HT1080 (cell line): ENCODE measurements around the gene COL26A1. TPM values are rescaled to one million over a fixed set of nuclear protein-coding genes. Genes with fewer than 3 reads are reported as not detected.
"Not testable (repeated sequence)": the region's sequence is repeated elsewhere in the genome, so short reads cannot be mapped to it uniquely, and the experiment has no call there.

Source experiments
- DNase-seq: peaks from one replicate; pipeline ENCODE4 v3.0.0-alpha.2; 2015; ENCODE audit warnings: low read depth
- small RNA-seq: library from RNA; depleted of rRNA; stranded (forward); fragments of <200 nt; gene quantifications from one replicate; pipeline ENCODE3, GENCODE V24; 2014
- total RNA-seq: library from RNA; depleted of rRNA; stranded (reverse); fragments of >200 nt; shearing (Covaris generic); gene quantifications from 2 replicates; pipeline ENCODE4 v1.2.3, GENCODE V29; 2014; rRNA removed

COL26A1 gene
- total RNA-seq, 1 experiment from 2014 or later = 0.02 TPM

DNA sequence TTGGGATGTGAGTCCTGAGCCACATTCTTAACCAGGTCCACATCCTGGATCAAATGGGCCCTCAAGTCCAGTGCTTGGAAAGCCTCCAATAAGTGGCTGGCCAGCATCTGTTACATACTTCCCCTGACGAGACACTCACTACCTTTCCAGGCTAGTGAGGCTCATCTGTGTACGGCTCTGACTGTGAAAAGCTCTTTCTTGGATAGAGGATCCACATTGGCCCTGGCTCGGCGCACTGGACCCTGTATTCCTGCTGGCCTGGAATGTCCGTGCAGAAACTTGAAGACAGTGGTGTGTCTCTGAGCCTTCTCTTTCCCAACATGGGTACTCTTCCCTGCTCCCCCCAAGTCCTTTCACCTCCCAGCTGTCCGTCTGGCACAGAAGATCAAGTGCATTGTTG is 230.9 kb downstream of the COL26A1 start:
- DNase-seq = no peak

DNA sequence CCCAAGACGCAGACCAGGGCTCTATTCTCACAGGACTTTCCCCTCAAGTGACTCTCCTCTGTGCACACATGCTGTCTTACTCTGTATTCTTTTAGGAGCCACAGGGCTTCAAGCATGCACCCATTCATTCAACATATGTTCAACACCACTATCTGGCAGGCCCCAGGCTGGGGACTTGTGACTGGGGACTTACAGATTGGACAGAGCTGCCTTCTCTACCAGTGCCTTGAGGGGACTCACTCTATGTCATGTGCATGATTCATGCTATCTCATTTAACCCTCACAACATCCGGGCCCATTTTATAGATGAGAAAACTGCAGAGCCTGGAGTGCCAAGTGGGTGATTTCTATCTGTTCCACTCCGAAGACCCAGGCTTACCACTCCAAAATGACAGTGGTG is 232.1 kb downstream of the COL26A1 start:
- DNase-seq = no peak

DNA sequence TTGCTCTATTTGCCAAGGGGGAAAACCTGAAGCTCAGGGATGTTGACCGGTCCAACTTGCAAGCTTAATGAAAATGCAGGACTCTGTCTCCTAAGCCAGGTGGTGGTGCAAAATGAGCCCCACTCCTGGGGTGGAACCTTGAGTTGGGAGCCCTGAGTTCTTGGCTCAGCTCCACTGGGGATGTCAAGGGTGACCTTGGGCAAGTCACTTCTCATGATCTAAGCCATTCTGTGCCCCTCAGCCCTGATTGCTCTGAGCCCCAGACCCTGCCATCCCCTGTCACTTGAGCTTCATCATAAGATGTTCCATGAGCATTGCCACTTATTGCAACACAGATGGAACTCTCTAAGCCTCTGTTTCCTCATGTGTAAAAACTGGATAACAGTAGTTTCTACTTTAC is 232.6 kb downstream of the COL26A1 start:
- DNase-seq = no peak

DNA sequence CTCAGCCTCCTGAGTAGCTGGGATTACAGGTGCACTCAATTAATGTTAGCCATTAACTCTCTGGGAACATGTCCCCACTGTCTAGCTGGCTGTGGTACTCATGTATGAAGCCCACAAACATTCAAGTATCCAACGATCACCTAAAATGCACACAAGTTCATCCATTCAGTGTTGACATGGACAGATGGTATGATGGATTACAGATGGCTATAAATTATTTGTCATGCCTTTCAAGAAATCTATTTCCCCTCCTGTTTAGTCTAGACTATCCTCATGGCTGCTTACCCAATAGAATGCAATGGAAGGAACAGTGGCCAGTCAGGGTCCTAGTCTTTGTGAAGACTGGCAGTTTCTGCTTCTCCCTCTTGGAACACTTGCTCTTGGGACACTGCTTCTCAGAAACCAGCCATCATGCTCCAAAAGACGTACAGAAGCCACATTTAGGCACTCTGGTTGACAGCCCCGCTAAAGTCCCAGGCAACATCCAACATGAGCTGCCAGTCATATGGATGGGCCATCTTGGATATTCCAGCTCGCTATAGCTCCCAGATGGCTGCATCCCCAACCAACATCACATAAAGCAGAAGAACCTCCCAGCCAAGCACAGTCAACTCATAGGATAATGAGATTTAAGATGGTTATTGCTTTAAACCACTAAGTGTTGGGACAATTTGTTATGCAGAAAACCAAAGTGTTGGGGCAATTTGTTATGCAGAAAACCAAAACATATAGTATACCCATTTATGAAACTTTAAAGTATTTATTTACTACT is 233.3 kb downstream of the COL26A1 start:
- no peak for DNase-seq

DNA sequence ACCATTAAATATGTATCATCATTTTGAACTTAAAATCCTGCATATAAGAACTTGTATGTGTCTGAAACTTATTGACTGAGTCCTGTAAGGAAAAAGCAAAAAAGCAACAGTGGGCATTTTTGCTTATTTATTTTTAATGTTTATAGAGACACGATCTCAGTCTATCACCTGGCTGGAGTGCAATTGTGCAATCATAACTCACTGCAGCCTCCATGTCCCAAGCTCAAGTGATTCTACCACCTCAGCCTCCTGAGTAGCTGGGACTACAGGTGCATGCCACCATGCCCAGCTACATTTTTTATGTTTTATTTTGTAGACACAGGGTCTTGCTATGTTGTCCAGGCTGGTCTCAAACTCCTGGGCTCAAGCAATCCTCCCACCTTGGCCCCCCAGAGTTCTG is 234.2 kb downstream of the COL26A1 start:
- no peak for DNase-seq

DNA sequence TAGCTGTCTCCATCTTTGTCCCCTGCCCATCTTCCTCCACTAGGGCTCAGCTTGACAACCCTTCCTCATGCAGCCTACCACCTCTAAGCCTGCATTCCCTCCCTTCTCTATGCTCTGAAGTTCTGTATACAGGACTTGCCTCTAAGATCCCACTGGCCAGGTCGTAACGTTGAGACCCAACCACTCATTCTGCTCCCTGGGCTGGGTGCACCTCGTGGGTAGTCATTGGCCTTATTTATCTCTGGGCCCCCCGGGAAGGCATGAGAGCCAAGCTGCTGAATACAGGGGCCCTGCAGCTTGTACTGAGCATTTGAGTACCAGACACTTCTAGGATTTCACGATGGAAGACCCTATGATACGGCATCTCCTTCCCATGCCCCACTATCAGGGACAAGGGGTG is 235.3 kb downstream of the COL26A1 start:
- DNase-seq = no peak

DNA sequence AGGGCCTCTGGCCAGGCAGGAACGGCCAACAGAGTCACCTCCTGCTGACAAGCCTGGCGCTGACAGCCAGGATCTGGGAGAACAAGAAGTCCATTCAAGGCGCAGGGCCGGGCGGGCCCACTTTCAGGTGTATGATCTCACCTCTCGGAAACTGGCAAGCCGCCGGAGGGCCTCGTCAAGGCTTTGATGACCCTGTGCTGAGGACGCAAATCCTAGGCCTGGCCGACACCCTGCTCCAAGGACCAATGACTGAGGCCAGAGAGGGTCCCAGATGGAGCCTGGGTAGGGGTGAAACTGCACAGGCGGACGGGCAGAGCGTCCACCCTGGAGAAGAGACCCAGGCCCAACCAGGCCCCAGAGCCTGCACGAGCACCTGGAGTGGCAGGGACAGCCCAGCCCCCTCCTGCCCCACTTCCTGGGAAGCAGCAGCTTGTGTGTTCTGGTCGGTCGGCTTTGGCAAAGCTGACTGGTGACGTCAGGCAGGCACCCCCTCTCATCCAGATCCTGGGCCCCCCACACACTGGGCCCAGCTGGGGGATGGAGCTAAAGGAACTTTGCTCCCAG is 235.8 kb downstream of the COL26A1 start:
- DNase-seq = no peak

DNA sequence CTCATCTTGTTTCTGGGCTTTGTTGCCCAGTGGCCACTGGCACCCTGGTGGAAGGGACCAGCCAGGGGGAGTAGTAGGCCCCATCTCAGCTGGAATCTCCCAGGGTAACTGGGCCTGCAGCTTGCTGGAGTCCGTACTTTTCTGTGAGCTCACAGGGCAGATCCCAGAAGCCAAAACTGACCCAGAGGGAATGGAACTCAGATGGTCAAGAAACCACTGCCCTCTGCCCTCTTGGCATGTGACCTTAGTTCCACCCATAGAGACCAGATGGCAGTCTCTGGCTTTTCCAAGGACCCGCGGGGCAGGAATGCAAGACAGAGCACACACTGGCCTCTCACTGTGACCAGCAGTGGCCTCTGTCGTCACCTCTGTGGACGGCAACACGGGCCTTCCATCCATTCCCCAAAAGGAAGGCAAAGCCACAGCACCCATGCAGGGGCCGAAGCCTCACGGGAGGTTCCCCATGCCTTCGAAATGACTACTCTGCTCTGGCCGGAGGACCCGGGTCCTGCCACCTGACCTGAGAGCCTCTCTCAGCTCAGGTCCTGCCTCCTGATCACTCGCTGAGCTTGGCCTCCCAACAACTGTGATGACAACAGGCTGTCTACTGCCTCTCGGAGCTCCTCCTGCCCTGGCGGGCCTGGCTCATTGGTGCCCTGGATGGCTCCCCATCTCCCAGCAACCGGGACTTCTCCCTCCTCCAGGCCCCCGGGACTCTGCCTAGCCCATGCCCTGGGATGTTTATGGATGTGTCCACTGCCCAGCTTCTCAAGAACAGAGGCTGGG is 236.5 kb downstream of the COL26A1 start:
- DNase-seq = no peak

DNA sequence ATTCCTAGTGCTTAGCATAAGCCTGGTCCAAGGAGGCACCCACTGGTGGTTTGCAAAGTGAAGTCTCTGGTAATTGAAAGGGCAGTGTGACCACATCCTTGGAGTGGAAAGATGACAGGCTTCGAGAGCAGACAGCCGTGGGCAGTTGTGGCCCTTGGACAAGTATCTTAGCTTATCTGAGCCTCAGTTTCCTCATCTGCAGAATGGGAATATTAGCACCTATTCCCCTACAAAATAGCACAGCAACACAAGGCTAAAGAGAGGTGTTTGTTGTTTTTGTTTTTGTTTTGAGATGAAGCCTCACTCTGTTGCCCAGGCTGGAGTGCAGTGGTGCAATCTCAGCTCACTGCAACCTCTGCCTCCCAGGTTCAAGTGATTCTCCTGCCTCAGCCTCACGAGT is 237.1 kb downstream of the COL26A1 start:
- no peak for DNase-seq

DNA sequence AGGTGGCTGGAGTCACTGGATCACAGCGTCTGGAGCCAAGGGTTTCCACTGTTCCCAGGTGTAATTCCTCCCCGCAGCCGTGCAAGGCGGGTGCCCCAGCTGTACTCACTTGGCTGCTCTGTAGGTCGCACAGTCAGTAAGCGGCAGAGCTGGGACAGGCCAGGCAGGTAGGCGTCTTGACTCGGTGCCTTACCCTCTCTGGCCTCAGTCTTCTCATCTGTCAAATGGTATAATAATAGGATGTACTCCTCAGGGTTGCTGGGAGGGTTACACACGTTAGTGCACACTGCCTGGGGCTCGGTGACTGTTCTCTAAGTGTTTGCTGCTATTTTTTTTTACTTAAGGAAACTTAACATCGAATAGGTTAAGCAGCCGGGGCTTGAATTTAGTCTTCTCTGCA is 239.4 kb downstream of the COL26A1 start:
- DNase-seq = no peak

DNA sequence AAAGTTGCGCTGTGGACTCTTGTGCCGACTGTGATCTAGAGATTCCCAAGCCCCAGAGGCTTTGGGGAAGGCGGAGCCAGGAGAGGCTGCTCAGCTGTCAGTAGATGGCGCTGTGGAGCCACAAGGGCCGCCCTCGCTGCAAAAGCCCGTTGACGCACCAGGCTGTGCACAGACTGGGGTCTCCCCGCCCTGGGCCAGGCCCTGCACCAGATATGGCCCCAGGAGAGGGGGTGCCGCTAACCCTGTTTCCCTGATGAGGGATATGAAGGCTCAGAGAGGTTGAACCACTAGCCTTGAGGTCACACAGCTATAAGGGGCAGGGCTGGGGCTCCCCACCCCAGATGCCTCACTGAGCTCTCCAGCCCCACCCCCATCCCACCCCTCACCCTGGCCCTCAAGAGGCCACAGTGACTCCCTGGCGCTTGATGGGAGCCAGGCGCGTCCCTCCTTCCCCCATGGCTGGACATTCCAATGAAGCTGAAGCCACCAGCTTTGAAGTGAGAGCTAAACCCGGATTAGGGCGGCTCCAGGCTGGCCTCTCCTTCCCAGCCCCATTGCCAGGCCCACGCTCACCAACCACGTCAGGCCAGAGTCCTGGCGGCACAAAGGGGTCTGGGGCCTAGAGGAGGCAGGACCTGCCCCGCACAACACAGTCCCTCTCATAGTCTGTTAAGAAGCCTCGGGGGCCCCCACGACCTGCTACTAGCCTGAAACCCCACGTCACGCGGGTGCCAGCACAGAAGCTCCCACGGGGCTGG is 240.0 kb downstream of the COL26A1 start:
- DNase-seq = peak; percentile 67

DNA sequence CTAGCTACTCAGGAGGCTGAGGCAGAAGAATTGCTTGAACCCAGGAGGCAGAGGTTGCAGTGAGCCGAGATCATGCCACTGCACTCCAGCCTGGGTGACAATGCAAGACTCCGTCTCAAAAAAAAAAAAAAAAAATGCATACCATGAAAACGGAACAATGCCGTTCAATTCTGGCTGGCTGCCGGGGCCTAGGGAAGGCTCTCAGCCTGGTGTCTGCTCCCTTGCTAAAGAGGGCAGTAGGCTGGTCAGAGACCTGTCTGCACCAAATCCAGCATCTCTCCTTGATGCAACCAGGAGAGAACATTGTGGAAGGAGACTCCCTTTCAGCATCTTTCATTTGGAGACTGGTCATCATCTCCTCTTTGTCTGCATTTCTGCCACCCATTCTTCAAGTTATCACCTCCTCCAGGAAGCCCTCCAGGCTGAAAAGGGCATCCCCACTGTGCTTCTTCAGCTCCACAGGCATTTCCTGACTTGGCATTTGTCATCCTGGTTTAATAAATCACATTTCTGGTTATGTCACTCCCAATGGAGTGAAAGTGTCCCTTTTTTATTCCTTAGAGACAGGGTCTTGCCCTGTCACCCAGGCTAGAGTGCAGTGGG is 241.8 kb downstream of the COL26A1 start:
- no peak for DNase-seq

DNA sequence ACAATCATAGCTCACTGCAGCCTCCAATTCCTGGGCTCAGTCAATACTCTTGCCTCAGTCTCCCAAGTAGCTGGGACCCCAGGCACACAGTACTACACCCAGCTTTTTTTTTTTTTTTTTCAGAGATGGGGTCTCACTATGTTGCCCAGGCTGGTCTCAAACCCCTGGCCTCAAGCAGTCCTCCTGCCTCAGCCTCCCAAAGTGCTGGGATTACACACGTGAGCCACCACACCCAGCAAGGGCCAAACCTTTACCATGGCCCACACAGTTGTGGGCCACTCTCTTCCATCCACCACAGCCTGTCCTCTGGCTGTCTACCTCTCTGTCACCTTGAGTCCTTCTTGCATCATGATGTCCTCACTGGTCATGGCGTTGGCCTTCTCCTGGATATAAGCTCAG is 242.3 kb downstream of the COL26A1 start:
- not testable (repeated sequence) for DNase-seq

DNA sequence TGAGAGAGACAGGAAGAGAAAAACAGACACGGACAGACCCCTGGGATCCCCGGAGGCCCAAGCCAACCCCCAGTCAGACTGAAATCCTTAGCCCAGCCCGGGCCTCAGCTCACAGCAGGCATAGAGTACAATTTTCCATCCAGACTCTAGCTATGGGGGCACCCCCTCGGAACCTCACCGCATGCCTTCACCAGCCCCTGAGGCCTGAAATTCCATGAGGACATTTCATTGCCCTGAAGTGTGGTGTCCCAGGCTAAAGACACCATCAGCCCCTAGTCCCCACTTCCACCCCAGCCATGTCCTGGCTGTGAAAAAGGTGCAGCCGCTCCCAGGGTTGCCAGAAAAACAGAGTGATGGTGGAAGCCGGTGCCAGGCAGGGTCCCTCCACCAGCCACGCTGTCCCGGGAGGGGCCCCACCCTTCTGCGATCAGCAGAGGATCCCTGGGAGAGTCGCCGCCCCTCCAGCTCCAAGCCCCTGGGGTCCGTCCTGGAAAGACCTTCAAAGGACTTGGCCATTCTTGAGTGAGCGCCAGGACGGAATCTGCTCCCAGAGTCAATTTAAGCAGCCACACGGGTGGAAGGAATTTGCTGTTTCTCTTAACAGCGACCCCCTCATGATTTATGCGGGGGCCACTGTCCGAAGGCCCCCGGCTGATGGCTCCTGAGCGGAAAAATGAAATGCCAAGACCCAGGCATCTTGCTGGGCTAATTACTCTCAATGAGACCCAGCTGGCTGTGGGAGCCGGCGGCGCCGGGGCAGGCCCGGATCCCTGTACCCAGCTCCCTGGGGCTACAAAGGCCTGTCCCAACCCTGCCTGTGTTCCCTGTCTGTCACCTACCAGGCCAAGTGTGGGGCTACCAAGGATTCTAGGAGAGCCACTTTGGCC is 243.2 kb downstream of the COL26A1 start:
- no peak for DNase-seq

DNA sequence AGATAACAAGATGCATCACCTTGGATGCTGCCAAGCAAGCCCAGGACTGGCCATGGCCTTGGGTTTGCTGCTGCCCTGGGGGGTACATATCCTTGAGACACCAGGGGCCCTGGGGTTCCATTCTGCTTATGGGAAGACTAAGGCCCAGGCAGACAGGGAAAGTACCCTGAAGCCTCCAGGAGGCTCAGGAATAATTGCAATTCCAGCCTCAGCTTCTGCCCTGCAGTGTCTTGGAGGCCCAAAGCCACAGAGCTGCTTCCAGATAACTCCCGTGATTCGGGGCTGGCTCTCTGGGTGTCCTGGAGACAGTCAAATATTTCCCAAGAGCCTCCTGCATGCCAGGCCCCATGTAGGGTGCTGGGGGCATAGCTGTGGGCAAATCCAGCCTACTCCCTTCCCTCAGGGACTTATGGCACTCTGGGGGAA is 243.8 kb downstream of the COL26A1 start:
- no peak for DNase-seq

Small RNAs within 50 kb of the gene (small RNA-seq; reads per million reads assigned to genes)
- not detected for gene AC004965.1

Other genes with a start within 250 kb of the COL26A1 start
- gene SERPINE1, start 235.8 kb upstream of the COL26A1 start, total RNA-seq = 179 and 187 TPM in 2 replicates
- gene AP1S1, start 208.4 kb upstream of the COL26A1 start, total RNA-seq = 184 TPM in 2 replicates
- 29.8 and 45.2 TPM in 2 replicates for gene VGF, start 197.3 kb upstream of the COL26A1 start, total RNA-seq
- gene NAT16, start 182.6 kb upstream of the COL26A1 start, total RNA-seq = not detected in 2 replicates
- gene MOGAT3, start 161.8 kb upstream of the COL26A1 start, total RNA-seq = 0.21 TPM in 1 of 2 replicates, not detected in the other
- 90.0 and 102 TPM in 2 replicates for gene PLOD3, start 145.3 kb upstream of the COL26A1 start, total RNA-seq
- 148 and 157 TPM in 2 replicates for gene ZNHIT1, start 144.7 kb upstream of the COL26A1 start, total RNA-seq
- 7.5 and 10.6 TPM in 2 replicates for gene CLDN15, start 125.1 kb upstream of the COL26A1 start, total RNA-seq
- 137 and 211 TPM in 2 replicates for gene FIS1, start 117.8 kb upstream of the COL26A1 start, total RNA-seq
- gene IFT22, start 41.1 kb upstream of the COL26A1 start, total RNA-seq = 19.6 and 23.8 TPM in 2 replicates